GM19035 (cell line): ENCODE measurements around the gene TRAPPC10.
"Not testable (repeated sequence)": the region's sequence is repeated elsewhere in the genome, so short reads cannot be mapped to it uniquely, and the experiment has no call there.

Source experiments
- ATAC-seq: cut with Tn5 transposase; IDR thresholded peaks from one replicate; pipeline ENCODE4 v1.9.1; 2021; ENCODE audit not compliant: unreplicated experiment

TRAPPC10 gene

GRCh38 chr21:44086636-44087425 is 74.7 kb downstream of the TRAPPC10 start:
- ATAC-seq: no peak

DNA sequence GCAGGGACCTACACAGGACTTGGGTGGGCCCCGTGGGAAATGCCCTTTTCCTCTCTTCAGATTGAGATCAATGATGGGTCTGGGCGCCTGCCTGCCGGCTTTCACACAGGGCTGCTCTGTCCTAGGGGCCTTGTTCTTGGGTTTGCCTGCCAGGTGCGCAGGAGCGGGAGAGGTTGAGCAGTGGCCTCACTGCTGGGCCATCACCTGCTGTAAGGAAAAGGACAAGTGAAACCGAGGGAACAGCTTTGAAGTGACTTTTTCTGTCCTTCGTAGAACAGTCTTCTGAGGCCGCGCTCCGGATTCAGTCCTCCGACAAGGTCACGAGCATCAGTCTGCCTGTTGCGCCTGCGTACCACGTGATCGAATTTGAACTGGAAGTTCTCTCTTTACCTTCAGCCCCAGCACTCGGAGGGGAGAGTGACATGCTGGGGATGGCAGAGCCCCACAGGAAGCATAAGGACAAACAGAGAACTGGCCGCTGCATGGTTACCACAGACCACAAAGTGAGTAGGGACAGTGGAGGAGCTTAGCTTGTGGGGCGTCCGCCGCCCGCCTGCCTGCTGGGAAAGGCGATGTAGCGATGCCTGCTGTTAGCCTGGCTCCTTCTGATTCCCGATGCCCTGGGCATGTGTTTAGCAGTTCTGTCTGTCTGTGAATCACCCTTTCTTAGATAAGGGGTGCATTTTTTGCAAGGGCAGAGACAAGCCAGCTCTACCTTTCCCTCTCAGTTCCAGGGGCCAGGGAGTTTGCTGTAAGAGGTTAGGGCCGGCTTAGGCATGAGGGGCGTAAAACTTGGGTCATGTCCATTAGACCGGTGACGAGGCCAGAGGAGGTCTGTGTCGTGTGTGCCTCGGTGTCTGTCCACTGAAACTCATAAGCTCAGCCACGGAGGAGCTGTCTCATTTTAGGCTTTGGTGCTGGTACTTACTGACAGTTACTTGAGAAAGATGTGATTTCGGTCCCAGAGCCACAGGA is 75.6 kb downstream of the TRAPPC10 start:
- no peak for ATAC-seq

DNA sequence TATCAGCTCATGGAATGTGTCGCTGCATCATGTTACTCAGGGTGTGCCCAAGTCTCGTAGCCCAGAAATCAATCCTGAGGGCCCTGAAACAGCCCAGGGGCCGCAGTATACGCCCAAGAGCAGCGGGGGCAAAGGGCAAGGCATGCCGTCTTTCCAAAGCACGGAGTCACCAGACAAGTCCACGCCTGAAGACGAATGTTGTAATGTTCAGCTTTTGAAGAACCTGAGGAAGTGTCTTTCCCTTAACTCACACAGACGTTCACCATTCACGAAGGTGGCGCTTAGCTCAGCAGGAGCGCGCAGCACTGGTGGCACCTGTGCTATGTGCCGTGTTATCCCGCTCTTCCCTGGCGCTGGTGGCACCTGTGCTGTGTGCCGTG is 76.3 kb downstream of the TRAPPC10 start:
- no peak for ATAC-seq

DNA sequence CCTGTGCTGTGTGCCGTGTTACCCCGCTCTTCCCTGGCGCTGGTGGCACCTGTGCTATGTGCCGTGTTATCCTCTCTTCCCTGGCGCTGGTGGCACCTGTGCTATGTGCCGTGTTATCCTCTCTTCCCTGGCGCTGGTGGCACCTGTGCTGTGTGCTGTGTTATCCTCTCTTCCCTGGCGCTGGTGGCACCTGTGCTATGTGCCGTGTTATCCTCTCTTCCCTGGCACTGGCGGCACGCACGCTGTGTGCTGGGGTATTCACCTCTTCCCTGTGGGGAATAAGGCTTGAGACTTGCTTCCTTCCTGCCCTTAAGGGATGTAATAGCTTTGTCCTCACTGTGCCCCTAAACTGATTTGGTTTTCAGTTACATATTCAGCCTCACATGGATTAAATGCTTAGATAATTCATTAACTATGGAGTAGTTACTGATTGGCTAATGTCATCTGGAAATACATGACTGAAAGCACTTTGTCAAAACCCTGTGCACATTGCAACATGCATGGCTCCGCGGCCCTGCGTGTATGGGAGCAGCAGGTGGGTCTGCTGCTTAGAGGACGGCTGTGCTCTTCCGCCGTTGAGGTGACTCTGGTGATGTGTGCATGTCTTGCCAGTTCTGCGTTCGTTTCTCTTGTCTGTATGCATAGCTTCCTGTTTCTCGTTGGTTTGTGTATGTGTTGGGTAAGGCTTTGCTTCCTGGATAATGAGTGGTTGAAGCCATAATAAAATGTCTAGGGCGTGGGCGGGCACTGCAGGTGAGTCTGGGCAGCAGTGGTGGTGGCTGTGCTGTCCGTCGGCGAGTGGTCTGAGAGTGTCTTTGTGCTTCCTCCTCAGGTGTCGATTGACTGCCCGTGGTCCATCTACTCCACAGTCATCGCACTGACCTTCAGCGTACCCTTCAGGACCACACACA is 77.1 kb downstream of the TRAPPC10 start:
- no peak for ATAC-seq

GRCh38 chr21:44090325-44090724 is 78.2 kb downstream of the TRAPPC10 start:
- ATAC-seq: no peak

DNA sequence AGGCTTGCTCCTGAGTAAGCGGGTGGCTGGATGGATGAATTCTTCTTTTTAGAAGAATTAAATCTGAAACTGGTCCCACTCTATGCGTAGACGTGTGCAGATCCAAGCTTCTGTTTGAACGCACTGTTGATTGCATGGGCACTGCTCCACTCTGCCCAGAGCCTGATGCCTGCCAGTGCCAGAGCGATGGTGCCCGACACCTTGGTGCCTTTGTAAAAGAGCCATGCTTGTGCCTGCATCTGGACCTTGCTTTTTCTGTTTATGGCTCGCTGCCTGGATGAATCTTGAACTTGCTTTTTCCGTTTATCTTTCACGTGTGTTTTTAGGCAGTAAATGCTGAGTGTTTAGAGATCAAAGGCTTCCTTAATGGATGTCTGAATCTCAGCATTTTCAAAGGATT is 80.1 kb downstream of the TRAPPC10 start:
- no peak for ATAC-seq

DNA sequence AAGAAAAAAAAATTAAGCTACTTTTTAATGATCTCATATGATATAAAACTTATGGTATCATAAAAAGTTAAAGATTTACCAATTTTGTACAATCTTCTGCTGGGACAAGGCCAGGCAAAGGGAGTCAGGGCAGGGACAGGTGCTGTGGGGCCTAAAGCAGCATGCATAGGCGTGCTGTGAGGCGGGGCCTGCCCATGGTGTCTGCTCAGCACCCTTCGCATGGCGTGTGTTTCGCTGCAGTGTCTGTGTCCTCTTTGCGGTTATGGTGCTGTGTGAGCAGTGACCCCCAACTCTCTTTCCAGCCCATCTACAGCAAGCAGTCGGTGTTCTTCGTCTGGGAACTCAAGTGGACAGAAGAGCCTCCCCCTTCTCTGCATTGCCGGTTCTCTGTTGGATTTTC is 81.7 kb downstream of the TRAPPC10 start:
- ATAC-seq: no peak

- ATAC-seq: no peak
Measured at GRCh38 chr21:44094832-44095231, 82.7 kb downstream of the TRAPPC10 start.

GRCh38 chr21:44098507-44098906 is 86.4 kb downstream of the TRAPPC10 start:
- ATAC-seq: not testable (repeated sequence)

DNA sequence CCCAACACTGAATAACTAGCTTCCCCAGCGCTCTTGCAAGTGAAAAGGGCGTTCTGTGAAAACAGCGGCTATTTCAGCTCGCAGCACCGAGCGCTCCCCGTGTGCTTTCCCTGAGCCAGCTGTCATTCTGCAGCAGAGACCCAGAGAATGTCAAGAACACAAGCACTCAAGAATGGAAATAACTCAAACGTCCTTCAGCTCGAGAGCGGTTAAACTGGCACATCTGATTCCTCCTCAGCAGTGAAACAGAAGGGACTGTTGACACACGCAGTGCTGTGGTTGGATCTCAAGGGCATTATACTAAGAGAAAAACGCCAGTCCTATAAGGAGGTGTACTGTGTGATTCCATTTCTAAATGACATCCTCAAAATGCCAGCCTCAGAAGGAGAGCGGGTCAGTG is 86.9 kb downstream of the TRAPPC10 start:
- not testable (repeated sequence) for ATAC-seq

GRCh38 chr21:44107026-44107501 is 95.0 kb downstream of the TRAPPC10 start, which contains the start of gene PWP2:
Gene PWP2, plus strand, starts transcription at chr21:44107399. Its CDS starts 18 bp downstream, at chr21:44107417.
- ATAC-seq: peak; percentile 81

- peak; percentile 23 for ATAC-seq
Measured at GRCh38 chr21:44107589-44107988, 95.5 kb downstream of the TRAPPC10 start.

GRCh38 chr21:44113702-44114371 is 101.7 kb downstream of the TRAPPC10 start:
- not testable (repeated sequence) for ATAC-seq

- ATAC-seq: not testable (repeated sequence)
Measured at GRCh38 chr21:44122131-44122530, 110.0 kb downstream of the TRAPPC10 start.

DNA sequence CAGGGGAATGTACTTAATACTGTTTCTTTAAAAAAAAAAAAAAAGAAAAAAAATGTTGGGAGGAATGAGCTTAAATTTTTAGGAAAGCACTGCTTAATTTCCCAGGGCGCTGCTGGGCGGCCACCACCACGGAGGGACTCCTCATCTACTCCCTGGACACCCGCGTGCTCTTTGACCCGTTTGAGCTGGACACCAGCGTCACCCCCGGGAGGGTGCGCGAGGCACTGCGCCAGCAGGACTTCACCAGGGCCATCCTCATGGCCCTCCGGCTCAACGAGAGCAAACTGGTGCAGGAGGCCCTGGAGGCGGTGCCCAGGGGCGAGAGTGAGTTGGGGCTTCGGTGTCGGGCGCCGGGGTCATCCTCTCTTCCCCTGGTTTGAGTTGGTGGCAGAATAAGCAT is 115.7 kb downstream of the TRAPPC10 start:
- ATAC-seq: not testable (repeated sequence)

GRCh38 chr21:44133715-44134057 is 121.6 kb downstream of the TRAPPC10 start:
- ATAC-seq: not testable (repeated sequence)

- ATAC-seq: not testable (repeated sequence)
Measured at GRCh38 chr21:44134732-44135131, 122.6 kb downstream of the TRAPPC10 start.

DNA sequence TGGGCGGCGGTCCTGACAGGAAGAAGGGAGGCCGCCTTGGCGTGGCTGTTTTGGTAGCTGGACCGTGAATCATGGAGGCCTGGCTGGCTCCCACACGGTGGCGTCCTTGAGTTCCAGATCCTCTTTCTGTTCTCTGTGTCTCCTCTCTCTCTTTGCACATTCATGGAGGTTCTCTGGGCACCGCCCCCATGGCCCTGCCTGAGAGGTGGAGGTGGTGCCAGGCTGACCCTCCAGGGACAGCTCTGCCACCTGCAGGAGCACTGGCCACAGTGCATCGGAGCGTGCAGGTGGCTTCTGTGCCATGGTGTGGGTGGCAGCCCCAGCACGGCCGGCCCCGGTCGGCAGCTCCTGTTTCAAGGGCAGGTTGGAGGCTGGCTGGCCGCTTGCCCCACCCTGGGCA is 125.9 kb downstream of the TRAPPC10 start:
- not testable (repeated sequence) for ATAC-seq

- not testable (repeated sequence) for ATAC-seq
Measured at GRCh38 chr21:44139787-44140551, 127.9 kb downstream of the TRAPPC10 start.
